Urothelium cell line (cell line): ENCODE results near the gene ATG9A.

Experiments
- DNase-seq: peaks from one replicate; pipeline ENCODE4 v3.0.0; 2011; ENCODE audit warnings: low spot score, mixed read lengths
- FAIRE-seq: peaks from 2 replicates; lab custom pipeline; 2011; peaks lifted over from hg19 to GRCh38; lab: Jason Lieb, UNC

The ATG9A gene

GRCh38 chr2:219252900-219253752 lies 23.7 kb upstream of the ATG9A start, which contains the start of gene TUBA4B:
Gene TUBA4B, plus strand, starts transcription at chr2:219253243. Its CDS starts 165 bp downstream, at chr2:219253408.
- no peak for FAIRE-seq

GRCh38 chr2:219252570-219252899 lies 23.1 kb upstream of the ATG9A start:
- FAIRE-seq = no peak
- no peak for DNase-seq

More at GRCh38 chr2:219252900-219253752, 23.7 kb upstream of the ATG9A start, which contains the start of gene TUBA4B:
- no peak for DNase-seq

GRCh38 chr2:219252084-219252483 lies 22.6 kb upstream of the ATG9A start:
- no peak for FAIRE-seq
- no peak for DNase-seq

GRCh38 chr2:219251656-219252055 lies 22.2 kb upstream of the ATG9A start:
- FAIRE-seq = no peak
- DNase-seq = no peak

GRCh38 chr2:219250049-219250781 lies 20.8 kb upstream of the ATG9A start:
- no peak for DNase-seq
- FAIRE-seq = no peak

GRCh38 chr2:219249203-219249980 lies 20.0 kb upstream of the ATG9A start:
- DNase-seq (peak; percentile 64), FAIRE-seq (no peak)

GRCh38 chr2:219248845-219249202 lies 19.4 kb upstream of the ATG9A start:
- FAIRE-seq = no peak
- no peak for DNase-seq

- DNase-seq (no peak), FAIRE-seq (no peak)
Observed at GRCh38 chr2:219247678-219248642, 18.5 kb upstream of the ATG9A start.

- no peak for DNase-seq
- FAIRE-seq = no peak
Observed at GRCh38 chr2:219246559-219246958, 17.1 kb upstream of the ATG9A start.

GRCh38 chr2:219245899-219246230 lies 16.4 kb upstream of the ATG9A start:
- FAIRE-seq = no peak
- no peak for DNase-seq

GRCh38 chr2:219245148-219245898 lies 15.9 kb upstream of the ATG9A start, which contains the start of the genes GLB1L and STK16:
Gene GLB1L, minus strand, starts transcription at chr2:219245444. Its CDS starts 1,871 bp downstream, at chr2:219243573.
Gene STK16, plus strand, starts transcription at chr2:219245479. Its CDS starts 521 bp downstream, at chr2:219246000.
- DNase-seq = peak; percentile 96
- FAIRE-seq = peak; percentile 61

GRCh38 chr2:219244789-219245147 lies 15.3 kb upstream of the ATG9A start:
- FAIRE-seq = no peak
- DNase-seq = no peak

GRCh38 chr2:219243291-219243761 lies 13.9 kb upstream of the ATG9A start:
- no peak for DNase-seq
- FAIRE-seq = no peak

GRCh38 chr2:219234331-219234730 lies 4.9 kb upstream of the ATG9A start:
- no peak for FAIRE-seq
- DNase-seq = no peak

- FAIRE-seq = no peak
- peak; percentile 28 for DNase-seq
Observed at GRCh38 chr2:219230059-219230540, 664 bp upstream of the ATG9A start.

GRCh38 chr2:219228911-219229304 lies 528 bp downstream of the ATG9A start:
- FAIRE-seq = no peak
- no peak for DNase-seq

GRCh38 chr2:219228041-219228910 lies 1.2 kb downstream of the ATG9A start:
- DNase-seq (no peak), FAIRE-seq (no peak)

- FAIRE-seq = no peak
- no peak for DNase-seq
Observed at GRCh38 chr2:219225350-219225749, 4.1 kb downstream of the ATG9A start.
